Heart left ventricle (tissue), 16 donors: ENCODE results near the gene RMND1. TPM values are rescaled to one million over a fixed set of nuclear protein-coding genes. Genes with fewer than 3 reads are reported as not detected.

Experiments used
- ATAC-seq, 4 donors: fragments of 200-7000 bp; cut with Tn5 transposase; one replicate each; pipeline ENCODE4 v1.9.1; 2020 to 2022; ENCODE audit warnings: moderate library complexity in 4 of 4, mild to moderate bottlenecking in 3 of 4, moderate number of reproducible peaks in 1 of 4
- DNase-seq, 5 donors: peaks; one replicate each; pipeline ENCODE4 v3.0.0-alpha.2; 2020
- H3K27ac ChIP-seq, 12 donors: fragments of 200-600 bp; sonication (generic) in 4 of 12; one replicate each; pipeline versions ENCODE4 v1.5.0 to v1.8.0; 2016 to 2022; ENCODE audit warnings: mild to moderate bottlenecking in 2 of 12
- H3K27me3 ChIP-seq, 9 donors: fragments of 200-600 bp; sonication (generic) in 2 of 9; one replicate each; pipeline versions ENCODE4 v1.5.1 to v1.8.0; 2016 to 2022; ENCODE audit warnings: mild to moderate bottlenecking in 3 of 9
- H3K36me3 ChIP-seq, 9 donors: fragments of 200-600 bp; sonication (generic) in 2 of 9; one replicate each; pipeline versions ENCODE4 v1.5.0 to v1.8.0; 2018 to 2022; ENCODE audit warnings: mild to moderate bottlenecking in 2 of 9
- H3K4me1 ChIP-seq, 12 donors: fragments of 200-600 bp; sonication (generic) in 4 of 12; one replicate each; pipeline versions ENCODE4 v1.5.0 to v1.8.0; 2016 to 2022; ENCODE audit warnings: mild to moderate bottlenecking in 3 of 12
- H3K4me3 ChIP-seq, 12 donors: fragments of 200-600 bp; sonication (generic) in 4 of 12; one replicate each; pipeline versions ENCODE4 v1.5.0 to v1.8.0; 2017 to 2022; ENCODE audit warnings: mild to moderate bottlenecking in 9 of 12, moderate library complexity in 4 of 12
- H3K9me3 ChIP-seq, 12 donors: fragments of 200-600 bp; sonication (generic) in 4 of 12; one replicate each; pipeline versions ENCODE4 v1.5.0 to v1.8.0; 2016 to 2022; ENCODE audit warnings: mild to moderate bottlenecking in 1 of 12
- POLR2A ChIP-seq, 2 donors: fragments of 450-650 bp; IDR thresholded peaks; one replicate each; pipeline ENCODE4 v1.6.1; 2017; ENCODE audit warnings: antibody characterized with exemption in 2 of 2, mild to moderate bottlenecking in 2 of 2, moderate library complexity in 2 of 2
- WGBS, 4 donors: extraction: QIAGEN DNeasy Blood & Tissue Kit in 2 of 4; methylation state at CpG; one replicate each; pipeline versions ENCODE4 v1.1.5 to v1.1.7; 2013 to 2018; 5-methylcytosine and 5-hydroxymethylcytosine counted together
- intact Hi-C, 10 donors: fragments of 100-400 bp; cut with DNase I; formaldehyde crosslinking; loops; one replicate each; pipeline versions ENCODE4 v1.11.1 to v1.14.2; 2022
- polyA plus RNA-seq, 2 donors: library from polyadenylated mRNA; stranded (reverse); fragments of 200-250 nt; gene quantifications; one replicate each; pipeline ENCODE4 v1.2.3, GENCODE V29; 2013
- total RNA-seq, 9 donors: library from RNA; depleted of rRNA in 2 of 9; stranded (reverse); fragments of >200 nt in 2 of 9; fragmentation: NEBNext Ultra II Directional in 3 of 9; extraction: Animal tissue kit (Norgen Biotek cat#: 25700) in 3 of 9; gene quantifications; one replicate each; pipeline versions ENCODE4 v1.1.0 to v1.2.4, GENCODE V29; 2016 to 2023
- TF ChIP-seq, protein P1 (sequence below), 12 donors: fragments of 200-600 bp; sonication (generic) in 4 of 12; IDR thresholded peaks; one replicate each; pipeline versions ENCODE4 v1.5.0 to v1.8.0; 2018 to 2022; ENCODE audit warnings: antibody characterized with exemption in 12 of 12, mild to moderate bottlenecking in 5 of 12
- donor health status: ischemic (EF 13 %, LVEDD 7.1; RV severe dilation, severe dysfunction).
- donor health status: healthy with polysubstance abuse.
- donor health status: DM: no; HTN: yes; CAD: no.
- donor health status: DM: no; HTN: no; CAD: no.
- donor health status: ischemic (EF 25% LVEDD 6.9; RV normal size, moderate dysfunction).
- donor health status: ischemic (EF 25% LVEDD 5.7; RV mildly dilated, moderate dysfunction).
- donor health status: healthy.
- donor health status: DM: yes; HTN: yes; CAD: no.
- donor health status: ischemic (EF 35%, LVEDD 5.7; RV mildly dilated, moderate dysfunction).
- donor health status: nonischemic (EF 11% LVEDD 7.7; RV severe dilation, severe dysfunction).
- donor health status: DM: yes; HTN: yes; CAD: no.
- donor health status: PGD.
- donor health status: ischemic (EF 29% LVEDD 5.4; RV normal size, mild dysfunction).
- donor health status: nonischemic (EF 23%, LVEDD 6.1; RV moderate dilation, normal function).

Gene RMND1
- total and polyA plus RNA-seq, 11 donors, result 10.2 to 21.5 (median 17.0) TPM

DNA sequence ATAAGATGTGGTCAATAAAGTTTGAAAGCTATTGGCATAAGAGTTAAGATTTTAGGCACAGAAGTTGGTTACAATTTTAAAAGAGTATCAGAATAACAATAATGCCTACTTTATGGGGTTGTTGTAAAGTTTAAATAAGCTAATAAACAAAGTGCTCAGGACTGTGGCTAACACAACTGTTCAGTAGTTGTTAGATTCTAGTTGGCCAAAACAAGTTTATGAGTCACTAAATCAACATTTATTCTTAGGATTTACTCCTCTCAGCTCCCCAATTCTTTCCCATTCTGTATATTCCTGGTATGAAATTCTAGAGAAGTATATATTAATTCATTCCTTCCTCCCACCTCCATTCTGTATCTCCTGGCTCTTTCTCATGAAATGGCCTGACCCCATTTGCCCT lies 14.5 kb downstream of the RMND1 start:
- Histone ChIP-seq H3K36me3 (peaks cover 0 to 16% (median 9%) of the 10 kb centered on the region in 9 donors), H3K4me1 (peaks cover 0 to 39% (median 25%) of the 10 kb centered on the region in 12 donors), H3K9me3 (no peaks in the 10 kb centered on the region), H3K4me3 (no peak overlapping the region), H3K27ac (peak overlapping the region in 2 of 12 donors; percentile 1 to 3), H3K27me3 (no peaks in the 10 kb centered on the region)
- DNase-seq (no peak), ATAC-seq (no peak)
- intact Hi-C loops, result loop anchor here in 1 of 10 donors (5.0 kb wide), 1 partner anchor 45 kb away; the partner anchor contains the start of gene ZBTB2
- TF ChIP-seq, protein P1, sequence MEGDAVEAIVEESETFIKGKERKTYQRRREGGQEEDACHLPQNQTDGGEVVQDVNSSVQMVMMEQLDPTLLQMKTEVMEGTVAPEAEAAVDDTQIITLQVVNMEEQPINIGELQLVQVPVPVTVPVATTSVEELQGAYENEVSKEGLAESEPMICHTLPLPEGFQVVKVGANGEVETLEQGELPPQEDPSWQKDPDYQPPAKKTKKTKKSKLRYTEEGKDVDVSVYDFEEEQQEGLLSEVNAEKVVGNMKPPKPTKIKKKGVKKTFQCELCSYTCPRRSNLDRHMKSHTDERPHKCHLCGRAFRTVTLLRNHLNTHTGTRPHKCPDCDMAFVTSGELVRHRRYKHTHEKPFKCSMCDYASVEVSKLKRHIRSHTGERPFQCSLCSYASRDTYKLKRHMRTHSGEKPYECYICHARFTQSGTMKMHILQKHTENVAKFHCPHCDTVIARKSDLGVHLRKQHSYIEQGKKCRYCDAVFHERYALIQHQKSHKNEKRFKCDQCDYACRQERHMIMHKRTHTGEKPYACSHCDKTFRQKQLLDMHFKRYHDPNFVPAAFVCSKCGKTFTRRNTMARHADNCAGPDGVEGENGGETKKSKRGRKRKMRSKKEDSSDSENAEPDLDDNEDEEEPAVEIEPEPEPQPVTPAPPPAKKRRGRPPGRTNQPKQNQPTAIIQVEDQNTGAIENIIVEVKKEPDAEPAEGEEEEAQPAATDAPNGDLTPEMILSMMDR (IDR thresholded peaks at IDR 0.05), result no peak
- TF ChIP-seq POLR2A (IDR thresholded peaks at IDR 0.05), result no peak

DNA sequence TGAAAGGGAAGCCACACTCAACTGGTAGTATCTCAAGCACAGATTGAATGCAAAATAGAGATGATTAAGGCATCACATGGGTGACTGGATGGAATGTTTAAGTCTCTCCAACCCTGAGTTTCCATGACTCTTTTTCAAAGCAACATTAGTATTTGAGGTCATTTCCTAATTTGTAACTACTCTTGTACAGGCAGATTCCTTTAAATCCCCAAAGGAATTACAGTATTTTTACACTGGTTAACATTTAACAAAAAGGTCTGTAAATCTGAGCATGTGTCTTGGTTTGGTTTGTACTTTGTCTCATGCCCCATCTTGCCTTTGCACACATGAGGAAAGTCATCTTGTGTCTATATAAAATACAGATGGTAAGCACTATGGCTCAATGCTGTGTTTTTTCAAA lies 15.1 kb downstream of the RMND1 start:
- intact Hi-C loops, result loop anchor here in 1 of 10 donors (5.0 kb wide), 1 partner anchor 45 kb away; the partner anchor contains the start of gene ZBTB2
- Histone ChIP-seq H3K27ac (peak overlapping the region in 4 of 12 donors; percentile 12 to 52 (median 44)), H3K4me1 (peaks cover 0 to 39% (median 25%) of the 10 kb centered on the region in 12 donors), H3K9me3 (no peaks in the 10 kb centered on the region), H3K36me3 (peaks cover 0 to 22% (median 15%) of the 10 kb centered on the region in 9 donors), H3K27me3 (no peaks in the 10 kb centered on the region), H3K4me3 (no peak overlapping the region)
- TF ChIP-seq, protein P1 (IDR thresholded peaks at IDR 0.05), result no peak
- no peak for TF ChIP-seq POLR2A (IDR thresholded peaks at IDR 0.05)
- ATAC-seq (peak in 2 of 4 donors; percentile 34 to 53), DNase-seq (no peak)

- DNase-seq, result no peak
- H3K4me3 ChIP-seq, result no peak overlapping the region
- peaks cover 0 to 36% (median 25%) of the 10 kb centered on the region in 12 donors for H3K4me1 ChIP-seq
- no peak for ATAC-seq
- H3K9me3 ChIP-seq, result no peaks in the 10 kb centered on the region
- intact Hi-C loops, result loop anchor here in 1 of 10 donors (5.0 kb wide), 1 partner anchor 44 kb away; the partner anchor contains the start of gene ZBTB2
- H3K27ac ChIP-seq, result peak overlapping the region in 4 of 12 donors; percentile 12 to 52 (median 44)
- peaks cover 0 to 27% (median 20%) of the 10 kb centered on the region in 9 donors for H3K36me3 ChIP-seq
- WGBS, 4 donors, result 61 to 79% (median 69%) methylated on average over 3 of the region's 3 CpGs
- no peaks in the 10 kb centered on the region for H3K27me3 ChIP-seq
- TF ChIP-seq, protein P1 (IDR thresholded peaks at IDR 0.05), result no peak
- TF ChIP-seq POLR2A (IDR thresholded peaks at IDR 0.05), result no peak
Measured at GRCh38 chr6:151436300-151436699, 15.6 kb downstream of the RMND1 start.

- ATAC-seq (no peak), DNase-seq (no peak)
- Histone ChIP-seq H3K4me3 (no peak overlapping the region), H3K9me3 (no peaks in the 10 kb centered on the region), H3K4me1 (peaks cover 0 to 21% (median 16%) of the 10 kb centered on the region in 12 donors), H3K27ac (no peak overlapping the region), H3K27me3 (no peaks in the 10 kb centered on the region), H3K36me3 (peaks cover 0 to 46% (median 39%) of the 10 kb centered on the region in 9 donors)
- intact Hi-C loops, result no loop called here
- no peak for TF ChIP-seq POLR2A (IDR thresholded peaks at IDR 0.05)
- TF ChIP-seq, protein P1 (IDR thresholded peaks at IDR 0.05), result no peak
- 49 to 67% (median 57%) methylated on average over 2 of the region's 2 CpGs for whole genome bisulfite sequencing, 4 donors
Measured at GRCh38 chr6:151434369-151434768, 17.6 kb downstream of the RMND1 start.
